GM12874 (cell line): ENCODE measurements around the gene GARIN5B.

Experiments used
- CTCF ChIP-seq: IDR thresholded peaks from 2 replicates; pipeline ENCODE4 v1.5.1; 2011; ENCODE audit warnings: low read depth, mild to moderate bottlenecking, control low read depth, low read length, moderate library complexity; ENCODE audit not compliant: insufficient read depth

GARIN5B gene

GRCh38 chr19:55353356-55353802 lies 9.7 kb downstream of the GARIN5B start:
- no peak for TF ChIP-seq CTCF

GRCh38 chr19:55352549-55353145 lies 10.4 kb downstream of the GARIN5B start:
- TF ChIP-seq CTCF = no peak

GRCh38 chr19:55352040-55352439 lies 11.0 kb downstream of the GARIN5B start:
- no peak for TF ChIP-seq CTCF

GRCh38 chr19:55350620-55351315 lies 12.3 kb downstream of the GARIN5B start:
- TF ChIP-seq CTCF = no peak

- no peak for TF ChIP-seq CTCF
These were observed 14.6 kb downstream of the GARIN5B start for GRCh38 chr19:55348317-55349034.

- no peak for TF ChIP-seq CTCF
These were observed 15.5 kb downstream of the GARIN5B start for GRCh38 chr19:55347442-55348009.

GRCh38 chr19:55346725-55347441 lies 16.2 kb downstream of the GARIN5B start:
- TF ChIP-seq CTCF = no peak
